Endothelial cell of umbilical vein (primary cell): ENCODE measurements around the gene CCNE1. TPM values are rescaled to one million over a fixed set of nuclear protein-coding genes. Genes with fewer than 3 reads are reported as not detected.

Experiments
- BruUV-seq: library from RNA; stranded (reverse); fragments of 400-500 nt; replicated peaks from 2 replicates; lab custom pipeline; 2021; lab: Mats Ljungman, UMichigan
- CTCF ChIA-PET: fragments of 300-600, 350-600 bp; sonication (Branson Sonifier 250); formaldehyde crosslinking; loops from one replicate; lab custom pipeline; 2021; ENCODE audit warnings: antibody characterized with exemption, inconsistent platforms; lab: Charles Lee
- POLR2A ChIA-PET: fragments of 300-600, 350-600 bp; sonication (Branson Sonifier 250); formaldehyde crosslinking; loops from one replicate; lab custom pipeline; 2021; ENCODE audit warnings: antibody characterized with exemption, inconsistent platforms; lab: Charles Lee
- DNase-seq: peaks from one replicate; pipeline ENCODE4 v3.0.0-alpha.2; 2011; ENCODE audit warnings: low read depth, low spot score
- FAIRE-seq: peaks from 2 replicates; lab custom pipeline; 2011; peaks lifted over from hg19 to GRCh38; lab: Jason Lieb, UNC
- H2AFZ ChIP-seq: 2 replicates; pipeline ENCODE4 v1.6.0; 2012; ENCODE audit warnings: low read depth, low read length, control low read depth, inconsistent platforms
- H3K27ac ChIP-seq: 2 replicates; pipeline ENCODE4 v1.5.1; 2011; ENCODE audit warnings: low read depth, mild to moderate bottlenecking, control low read depth, low read length, moderate library complexity; ENCODE audit not compliant: insufficient read depth
- H3K27me3 ChIP-seq, 2 experiments: 2 replicates each; pipeline versions ENCODE4 v1.6.0 to v1.6.1; 2011; ENCODE audit warnings: low read length in 2 of 2, mixed read lengths in 1 of 2; ENCODE audit not compliant: control insufficient read depth in 2 of 2, insufficient read depth in 2 of 2
- H3K36me3 ChIP-seq, 2 experiments: 2 replicates in 1 of 2; 3 replicates in 1 of 2; pipeline ENCODE4 v1.5.1; 2011; ENCODE audit warnings: low read length in 2 of 2, mild to moderate bottlenecking in 1 of 2, moderate library complexity in 1 of 2; ENCODE audit not compliant: control insufficient read depth in 2 of 2, insufficient read depth in 2 of 2; ENCODE audit errors: extremely low read depth in 1 of 2
- H3K4me1 ChIP-seq: 3 replicates; pipeline ENCODE4 v1.5.1; 2011; ENCODE audit warnings: mild to moderate bottlenecking, low read length; ENCODE audit not compliant: control insufficient read depth, insufficient read depth; ENCODE audit errors: extremely low read depth
- H3K4me2 ChIP-seq: 2 replicates; pipeline ENCODE4 v1.6.1; 2011; ENCODE audit warnings: low read length, control low read depth, mixed read lengths; ENCODE audit not compliant: insufficient read depth
- H3K4me3 ChIP-seq, 3 experiments: fragments of 200-600 bp in 1 of 3; sonication (generic), shearing (Covaris generic) in 1 of 3; replicated peaks in 1 of 3; 2 replicates each; pipeline ENCODE4 v1.5.1; 2011 to 2016; ENCODE audit warnings: control low read depth in 3 of 3, low read length in 3 of 3, mild to moderate bottlenecking in 2 of 3, inconsistent platforms in 1 of 3, low read depth in 1 of 3, moderate library complexity in 1 of 3; ENCODE audit not compliant: insufficient read depth in 1 of 3
- H3K79me2 ChIP-seq: 2 replicates; pipeline ENCODE4 v1.6.0; 2012; ENCODE audit warnings: low read length, inconsistent platforms; ENCODE audit not compliant: control insufficient read depth, insufficient read depth
- H3K9ac ChIP-seq: replicated peaks from 2 replicates; pipeline ENCODE3; 2011; ENCODE audit warnings: low read length, control low read depth; ENCODE audit not compliant: insufficient read depth; ENCODE audit errors: extremely low read depth
- H3K9me1 ChIP-seq: replicated peaks from 3 replicates; pipeline ENCODE4 v1.6.0; 2011; ENCODE audit warnings: mild to moderate bottlenecking, low read length; ENCODE audit not compliant: control insufficient read depth, insufficient read depth; ENCODE audit errors: extremely low read depth
- H3K9me3 ChIP-seq: replicated peaks from 2 replicates; pipeline ENCODE4 v1.5.1; 2012; ENCODE audit warnings: low read length, inconsistent platforms; ENCODE audit not compliant: control insufficient read depth, insufficient read depth
- H4K20me1 ChIP-seq: replicated peaks from 2 replicates; pipeline ENCODE3; 2011; ENCODE audit warnings: mild to moderate bottlenecking, low read length; ENCODE audit not compliant: control insufficient read depth, insufficient read depth; ENCODE audit errors: extremely low read depth
- CTCF ChIP-seq, 2 donors: IDR thresholded peaks; 1 replicate in 1 of 2; 2 replicates in 1 of 2; pipeline ENCODE4 v1.5.1; 2011; ENCODE audit warnings: low read length in 2 of 2, mild to moderate bottlenecking in 2 of 2, moderate library complexity in 2 of 2, control low read depth in 1 of 2, inconsistent platforms in 1 of 2, low read depth in 1 of 2; ENCODE audit not compliant: insufficient read depth in 1 of 2; ENCODE audit errors: extremely low read depth in 1 of 2
- EZH2 ChIP-seq: IDR thresholded peaks from 2 replicates; pipeline ENCODE4 v1.6.1; 2012; ENCODE audit warnings: borderline replicate concordance, low read depth, mild to moderate bottlenecking, moderate library complexity, low read length, inconsistent platforms; ENCODE audit not compliant: severe bottlenecking
- FOS ChIP-seq: IDR thresholded peaks from 2 replicates; pipeline ENCODE4 v1.6.1; 2011; ENCODE audit warnings: mild to moderate bottlenecking, low read length, moderate library complexity, borderline replicate concordance; ENCODE audit not compliant: insufficient read depth
- GATA2 ChIP-seq: IDR thresholded peaks from 2 replicates; pipeline ENCODE4 v1.7.0; 2011; ENCODE audit warnings: low read depth, mild to moderate bottlenecking, moderate library complexity, mixed read lengths, low read length; ENCODE audit not compliant: insufficient read length, insufficient read depth
- JUN ChIP-seq: IDR thresholded peaks from 2 replicates; pipeline ENCODE4 v1.6.1; 2011; ENCODE audit warnings: borderline replicate concordance, low read depth; ENCODE audit not compliant: insufficient read length, insufficient read depth
- MAX ChIP-seq: IDR thresholded peaks from 2 replicates; pipeline ENCODE4 v1.6.1; 2011; ENCODE audit not compliant: insufficient read depth, insufficient read length
- MYC ChIP-seq: IDR thresholded peaks from one replicate; pipeline ENCODE4 v1.6.1; 2011; ENCODE audit warnings: mild to moderate bottlenecking, low read depth, low read length
- POLR2A ChIP-seq: IDR thresholded peaks from 2 replicates; pipeline ENCODE4 v1.6.1; 2012; ENCODE audit warnings: low read depth, mild to moderate bottlenecking, control low read depth, low read length
- POLR2AphosphoS5 ChIP-seq: IDR thresholded peaks from 2 replicates; pipeline ENCODE4 v1.6.1; 2012; ENCODE audit warnings: low read depth, mild to moderate bottlenecking, control low read depth, low read length, moderate library complexity; ENCODE audit not compliant: insufficient read depth
- dilution Hi-C: fragments of 300-500 bp; cut with MboI; formaldehyde crosslinking; loops from one replicate; pipeline ENCODE4 v1.15.0; 2019; ENCODE audit warnings: low sequenced_read_pairs; ENCODE audit not compliant: extremely low pct_ligation_motif_present
- intact Hi-C: fragments of 100-400 bp; cut with micrococcal nuclease; formaldehyde crosslinking; loops from one replicate; pipeline ENCODE4 v1.10.0; 2022
- polyA plus RNA-seq, 4 experiments: library from polyadenylated mRNA; depleted of rRNA in 3 of 4; stranded (reverse) in 3 of 4; unstranded in 1 of 4; fragments of >200 nt; gene quantifications; 2 replicates each; pipeline versions ENCODE4 v1.2.1 to v1.2.3, GENCODE V29; 2011 to 2012; ENCODE audit warnings: missing spikeins in 1 of 4
- total RNA-seq: library from RNA; stranded (reverse); gene quantifications from 2 replicates; pipeline ENCODE4 v1.2.3, GENCODE V29; 2021

The CCNE1 gene
- total and polyA plus RNA-seq, 2 donors (not counting 3 experiments of a cell fraction or from before 2014, with no cell fraction given), result 8.3 to 10.1 TPM

- no peak for TF ChIP-seq FOS
- TF ChIP-seq EZH2, result no peak
- no peak for TF ChIP-seq MYC
- TF ChIP-seq POLR2AphosphoS5, result no peak
- TF ChIP-seq CTCF (IDR thresholded peaks at IDR 0.05; ENCODE audit: extremely low read depth in 1 of 2, insufficient read depth in 1 of 2, low read depth in 1 of 2, low read length in 2 of 2), result no peak
- no peak for TF ChIP-seq JUN
- TF ChIP-seq MAX, result no peak
- TF ChIP-seq POLR2A, result no peak
- TF ChIP-seq GATA2, result no peak
- Histone ChIP-seq H3K27ac (no peak overlapping the region), H3K4me2 (no peak overlapping the region), H2AFZ (no peak overlapping the region), H4K20me1 (no peaks in the 10 kb centered on the region), H3K27me3 (no peaks in the 10 kb centered on the region), H3K79me2 (no peaks in the 10 kb centered on the region), H3K9me1 (no peaks in the 10 kb centered on the region), H3K9ac (no peak overlapping the region), H3K4me3 (no peak overlapping the region), H3K36me3 (no peaks in the 10 kb centered on the region), H3K4me1 (no peaks in the 10 kb centered on the region), H3K9me3 (no peaks in the 10 kb centered on the region)
- dilution Hi-C loops, result no loop called here
- ChIA-PET CTCF (interaction anchor here (0.6 to 5.5 kb wide), 3 partner anchors 12 to 100 kb away, joined by 3 to 56 read pairs (median 5); no protein-coding TSS in a partner anchor), POLR2A (no interaction called here)
- intact Hi-C loops, result no loop called here
- DNase-seq (no peak), FAIRE-seq (no peak)
- BruUV-seq, result no TSS peak
These were observed 39.1 kb upstream of the CCNE1 start for GRCh38 chr19:29772696-29773095.
